ENCODE data around the gene TECPR1. TPM values are rescaled to one million over a fixed set of nuclear protein-coding genes. Genes with fewer than 3 reads are reported as not detected.
A peak's percentile ranks its signal among the peaks of the same experiment; 100 is the strongest.

The TECPR1 gene
- total RNA-seq, 4 donors from 2014 or later = 16.1 to 32.4 (median 22.5) TPM

GRCh38 chr7:98287486-98287959 lies 35.5 kb upstream of the TECPR1 start:
- Histone ChIP-seq H3K27ac (replicated peaks in 1 of 4) (peak overlapping the region; percentile 93 to 97 (median 96)), H3K9me3 (no peaks in the 10 kb centered on the region), H3K4me1 (peaks cover 66 to 72% (median 72%) of the 10 kb centered on the region in 4 donors), H3K4me3 (peak overlapping the region in 2 of 4 donors; percentile 0 to 6), H3K27me3 (no peaks in the 10 kb centered on the region), H3K36me3 (peaks cover 11 to 54% (median 34%) of the 10 kb centered on the region in 4 donors)
- intact Hi-C loops (cut with DNase I) = no loop called here
- no peak for DNase-seq (ENCODE audit: extremely low spot score)
- TF ChIP-seq POLR2A (IDR thresholded peaks at IDR 0.05; ENCODE audit: low read depth) (no peak), EP300 (IDR thresholded peaks at IDR 0.05) (no peak), CTCF (IDR thresholded peaks at IDR 0.05) (no peak), POLR2AphosphoS5 (IDR thresholded peaks at IDR 0.05) (no peak)
- 70% methylated on average over 5 of the region's 14 CpGs for WGBS

GRCh38 chr7:98286701-98287485 lies 34.9 kb upstream of the TECPR1 start:
- H3K4me1 ChIP-seq = peaks cover 63 to 78% (median 77%) of the 10 kb centered on the region in 4 donors
- H3K27me3 ChIP-seq = no peaks in the 10 kb centered on the region
- no peak for DNase-seq (ENCODE audit: extremely low spot score)
- TF ChIP-seq POLR2A (IDR thresholded peaks at IDR 0.05; ENCODE audit: low read depth) = no peak
- TF ChIP-seq EP300 (IDR thresholded peaks at IDR 0.05) = no peak
- no peak for TF ChIP-seq POLR2AphosphoS5 (IDR thresholded peaks at IDR 0.05)
- no peak for TF ChIP-seq CTCF (IDR thresholded peaks at IDR 0.05)
- H3K27ac ChIP-seq (replicated peaks in 1 of 4) = peak overlapping the region; percentile 93 to 97 (median 96)
- no peaks in the 10 kb centered on the region for H3K9me3 ChIP-seq
- intact Hi-C loops (cut with DNase I) = no loop called here
- peaks cover 4 to 47% (median 27%) of the 10 kb centered on the region in 4 donors for H3K36me3 ChIP-seq
- WGBS = 51% methylated on average over 16 of the region's 21 CpGs
- peak overlapping the region in 3 of 4 donors; percentile 87 to 100 (median 99) for H3K4me3 ChIP-seq

GRCh38 chr7:98286093-98286539 lies 34.1 kb upstream of the TECPR1 start:
- H3K27ac ChIP-seq (replicated peaks in 1 of 4) = peak overlapping the region; percentile 93 to 97 (median 96)
- DNase-seq (ENCODE audit: extremely low spot score) = peak; percentile 94
- 49% methylated on average over 2 of the region's 14 CpGs for WGBS
- peak overlapping the region; percentile 87 to 100 (median 100) for H3K4me3 ChIP-seq
- TF ChIP-seq EP300 (IDR thresholded peaks at IDR 0.05) (no peak), CTCF (IDR thresholded peaks at IDR 0.05) (no peak), POLR2A (IDR thresholded peaks at IDR 0.05; ENCODE audit: low read depth) (peak; percentile 57), POLR2AphosphoS5 (IDR thresholded peaks at IDR 0.05) (peak; percentile 67 to 68)
- peaks cover 0 to 40% (median 20%) of the 10 kb centered on the region in 4 donors for H3K36me3 ChIP-seq
- peaks cover 63 to 78% (median 77%) of the 10 kb centered on the region in 4 donors for H3K4me1 ChIP-seq
- H3K9me3 ChIP-seq = no peaks in the 10 kb centered on the region
- intact Hi-C loops (cut with DNase I) = no loop called here
- H3K27me3 ChIP-seq = no peaks in the 10 kb centered on the region

GRCh38 chr7:98285157-98286092 lies 33.4 kb upstream of the TECPR1 start:
- H3K4me1 ChIP-seq = peaks cover 69 to 84% (median 82%) of the 10 kb centered on the region in 4 donors
- intact Hi-C loops (cut with DNase I) = no loop called here

More at GRCh38 chr7:98285157-98286092, 33.4 kb upstream of the TECPR1 start:
- Histone ChIP-seq H3K9me3 (no peaks in the 10 kb centered on the region), H3K27me3 (no peaks in the 10 kb centered on the region), H3K27ac (replicated peaks in 1 of 4) (peak overlapping the region; percentile 93 to 97 (median 96)), H3K36me3 (peaks cover 0 to 33% (median 13%) of the 10 kb centered on the region in 4 donors), H3K4me3 (peak overlapping the region; percentile 87 to 100 (median 100))
- DNase-seq (ENCODE audit: extremely low spot score) = no peak
- TF ChIP-seq POLR2A (IDR thresholded peaks at IDR 0.05; ENCODE audit: low read depth) (no peak), EP300 (IDR thresholded peaks at IDR 0.05) (no peak), CTCF (IDR thresholded peaks at IDR 0.05) (no peak), POLR2AphosphoS5 (IDR thresholded peaks at IDR 0.05) (no peak)
- 76% methylated on average over 15 of the region's 21 CpGs for WGBS
